Measurements from ENCODE around the gene TENT5A.

Gene TENT5A

GRCh38 chr6:81751388-81752083, 945 bp downstream of the TENT5A start (continued):
- no peak for TF ChIP-seq ZNF544 (tag by site-specific recombination; IDR thresholded peaks at IDR 0.05)
- peak; percentile 50; the same call in 1 of the 2 replicates for TF ChIP-seq HIC1 (tag by site-specific recombination; IDR thresholded peaks at IDR 0.05)
- no peak for TF ChIP-seq ZNF112 (tag by site-specific recombination; IDR thresholded peaks at IDR 0.05)
- no peak for TF ChIP-seq GLI2 (tag by site-specific recombination; IDR thresholded peaks at IDR 0.05; ENCODE audit: borderline replicate concordance, low read depth)
- TF ChIP-seq ZNF777 (tag by site-specific recombination; IDR thresholded peaks at IDR 0.05; ENCODE audit: borderline replicate concordance): peak; percentile 65; the same call in 1 of the 2 replicates
- peak; percentile 87; the same call in 1 of the 2 replicates for TF ChIP-seq PBX3 (CRISPR knock-in tag; IDR thresholded peaks at IDR 0.05)
- peak; percentile 73 for TF ChIP-seq ZBTB20 (tag by site-specific recombination; IDR thresholded peaks at IDR 0.05)
- TF ChIP-seq ZNF585B (tag by site-specific recombination; IDR thresholded peaks at IDR 0.05): no peak
- no peak for TF ChIP-seq ZNF518A (tag by site-specific recombination; conservative IDR thresholded peaks at IDR 0.05; ENCODE audit: low read depth)
- TF ChIP-seq ZNF623 (tag by site-specific recombination; IDR thresholded peaks at IDR 0.05): no peak
- no peak for TF ChIP-seq PATZ1 (tag by site-specific recombination; IDR thresholded peaks at IDR 0.05)
- 0 out of 2 replicates have a peak, but pooled peaks have one; percentile 36 for TF ChIP-seq ZNF2 (tag by site-specific recombination; IDR thresholded peaks at IDR 0.05)
- peak; percentile 54; the same call in 1 of the 2 replicates for TF ChIP-seq ZNF76 (tag by site-specific recombination; IDR thresholded peaks at IDR 0.05; ENCODE audit: borderline replicate concordance, low read depth)
- TF ChIP-seq REST (tag by site-specific recombination; IDR thresholded peaks at IDR 0.05): peak; percentile 14; the same call in 1 of the 2 replicates
- no peak for TF ChIP-seq ZBTB1 (tag by site-specific recombination; IDR thresholded peaks at IDR 0.05)
- no peak for TF ChIP-seq ZNF692 (tag by site-specific recombination; IDR thresholded peaks at IDR 0.05)
- TF ChIP-seq ZNF335 (tag by site-specific recombination; conservative IDR thresholded peaks at IDR 0.05): peak; percentile 91
- 0 out of 2 replicates have a peak, but pooled peaks have one; percentile 10 for TF ChIP-seq HOXD13 (CRISPR knock-in tag; IDR thresholded peaks at IDR 0.05; ENCODE audit: borderline replicate concordance)
